RKO (cell line): ENCODE results near the gene CAPZA3.
"Not testable (repeated sequence)": the region's sequence is repeated elsewhere in the genome, so short reads cannot be mapped to it uniquely, and the experiment has no call there.

ENCODE experiments used
- DNase-seq: peaks from one replicate; pipeline ENCODE4 v3.0.0-alpha.2; 2016; ENCODE audit warnings: low spot score

CAPZA3 gene

DNA sequence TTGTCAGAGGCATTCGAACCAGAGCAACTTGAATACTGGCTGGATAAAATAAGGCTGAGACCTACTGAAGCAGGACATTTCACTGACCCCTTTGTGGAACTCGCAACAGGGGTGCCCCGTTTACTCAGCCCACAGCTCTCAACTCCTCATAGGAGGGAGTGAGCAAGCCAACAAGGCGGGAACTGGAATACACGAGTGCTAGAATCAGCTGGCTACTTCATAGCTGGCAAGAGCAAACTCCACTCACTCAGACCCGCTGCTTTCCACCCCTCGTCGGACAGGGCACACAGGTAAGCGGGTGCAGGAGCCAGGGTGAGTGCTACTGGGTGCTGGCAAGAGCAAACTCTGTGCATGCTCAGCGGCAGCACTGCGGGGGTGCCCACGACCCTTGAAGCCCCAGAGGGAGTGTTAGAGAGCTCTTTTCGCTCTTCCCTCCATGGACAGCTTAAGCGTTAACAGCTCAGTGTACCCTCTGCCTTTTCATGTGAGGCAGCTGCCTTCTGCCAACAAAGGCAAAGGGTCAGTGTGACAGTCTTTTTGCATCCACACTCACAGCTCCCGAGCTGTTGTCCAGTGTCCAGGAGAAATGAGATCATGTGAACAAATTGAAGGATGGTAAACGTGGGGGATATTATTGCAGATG lies 15.7 kb downstream of the CAPZA3 start:
- DNase-seq = no peak

DNA sequence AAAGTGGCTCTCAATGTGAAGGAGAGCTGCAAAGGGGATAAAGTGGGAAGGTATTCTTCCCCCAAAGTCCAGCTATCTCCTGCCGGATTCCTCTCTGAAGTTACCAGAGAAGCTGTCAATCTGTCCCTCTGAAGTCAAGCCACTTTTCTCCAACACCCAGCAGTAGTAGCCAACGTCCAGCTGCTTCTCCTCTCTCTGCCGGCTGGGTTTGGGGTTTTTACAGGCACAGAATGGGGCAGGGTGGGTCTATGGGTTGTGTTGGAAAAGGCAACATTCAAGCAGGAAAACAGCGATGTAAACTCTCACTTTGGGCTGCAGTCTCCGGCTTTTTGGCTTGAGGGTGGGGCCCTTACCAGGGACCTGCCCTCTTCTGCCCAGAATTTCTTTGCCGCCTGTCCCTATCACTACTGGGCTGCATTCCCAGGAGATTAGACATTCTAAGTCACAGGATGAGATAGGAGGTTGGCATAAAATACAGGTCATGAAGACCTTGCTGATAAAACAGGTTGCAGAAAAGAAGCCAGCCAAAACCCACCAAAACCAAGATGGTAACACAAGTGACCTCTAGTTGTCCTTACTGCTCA lies 16.3 kb downstream of the CAPZA3 start:
- DNase-seq = no peak

DNA sequence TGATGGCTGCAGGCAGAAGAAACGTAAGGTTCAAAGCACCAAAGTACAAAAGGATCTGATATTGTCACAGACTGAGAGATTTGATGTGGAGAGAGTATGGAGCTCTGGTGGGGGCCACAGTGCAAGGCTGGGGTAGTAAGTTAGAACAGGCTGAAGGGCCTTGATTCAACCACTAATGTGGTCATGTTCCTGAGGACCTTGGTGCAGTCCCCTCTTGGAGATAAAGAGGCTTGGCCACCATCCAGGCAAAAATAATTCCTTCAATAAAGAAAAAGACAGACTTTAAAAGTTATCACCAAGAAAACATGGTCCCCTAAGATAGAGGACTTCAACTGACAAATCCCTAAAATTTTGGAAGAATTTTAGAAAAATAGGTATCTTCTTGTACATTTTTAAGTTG lies 17.4 kb downstream of the CAPZA3 start:
- DNase-seq = no peak

DNA sequence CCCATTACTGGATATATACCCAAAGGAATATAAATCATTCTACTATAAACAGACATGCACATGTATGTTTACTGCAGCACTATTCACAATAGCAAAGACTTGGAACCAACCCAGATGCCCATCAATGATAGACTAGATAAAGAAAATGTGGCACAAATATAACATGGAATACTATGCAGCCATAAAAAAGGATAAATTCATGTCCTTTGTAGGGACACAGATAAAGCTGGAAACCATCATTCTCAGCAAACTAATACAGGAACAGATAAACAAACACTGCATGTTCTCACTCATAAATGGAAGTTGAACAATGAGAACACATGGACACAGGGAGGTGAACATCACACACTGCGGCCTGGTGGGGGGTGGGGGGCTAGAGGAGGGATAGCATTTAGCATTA lies 28.6 kb downstream of the CAPZA3 start:
- not testable (repeated sequence) for DNase-seq

DNA sequence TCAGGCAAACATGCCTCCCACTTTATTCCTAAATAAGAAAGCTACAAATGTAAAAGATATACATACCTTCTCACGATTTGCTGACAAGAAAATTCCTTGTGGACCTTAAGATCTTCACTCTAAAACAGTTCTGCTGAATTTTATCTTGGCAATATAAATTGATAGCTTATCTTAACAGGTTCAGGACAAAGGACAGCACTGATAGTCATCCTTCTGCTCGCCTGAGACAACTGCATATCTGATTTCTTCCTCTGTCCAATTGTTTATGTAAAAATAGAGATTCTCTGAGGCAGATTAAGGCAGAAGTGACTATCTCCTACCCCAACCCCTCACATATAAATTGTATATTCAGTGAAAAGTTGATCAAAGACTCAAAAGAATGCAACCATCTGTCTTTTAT lies 44.9 kb downstream of the CAPZA3 start:
- no peak for DNase-seq

DNA sequence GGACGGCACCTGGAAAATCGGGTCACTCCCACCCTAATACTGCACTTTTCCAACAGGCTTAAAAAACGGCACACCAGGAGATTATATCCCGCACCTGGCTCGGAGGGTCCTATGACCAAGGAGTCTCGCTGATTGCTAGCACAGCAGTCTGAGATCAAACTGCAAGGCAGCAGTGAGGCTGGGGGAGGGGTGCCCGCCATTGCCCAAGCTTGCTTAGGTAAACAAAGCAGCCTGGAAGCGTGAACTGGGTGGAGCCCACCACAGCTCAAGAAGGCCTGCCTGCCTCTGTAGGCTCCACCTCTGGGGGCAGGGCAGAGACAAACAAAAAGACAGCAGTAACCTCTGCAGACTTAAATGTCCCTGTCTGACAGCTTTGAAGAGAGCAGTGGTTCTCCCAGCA lies 47.5 kb downstream of the CAPZA3 start:
- DNase-seq = not testable (repeated sequence)
